NCI-H1105 (cell line): ENCODE measurements around the gene ZDHHC18.

Experiments used
- DNase-seq: peaks from one replicate; lab custom pipeline; 2025; lab: John Stamatoyannopoulos, UW

The ZDHHC18 gene

DNA sequence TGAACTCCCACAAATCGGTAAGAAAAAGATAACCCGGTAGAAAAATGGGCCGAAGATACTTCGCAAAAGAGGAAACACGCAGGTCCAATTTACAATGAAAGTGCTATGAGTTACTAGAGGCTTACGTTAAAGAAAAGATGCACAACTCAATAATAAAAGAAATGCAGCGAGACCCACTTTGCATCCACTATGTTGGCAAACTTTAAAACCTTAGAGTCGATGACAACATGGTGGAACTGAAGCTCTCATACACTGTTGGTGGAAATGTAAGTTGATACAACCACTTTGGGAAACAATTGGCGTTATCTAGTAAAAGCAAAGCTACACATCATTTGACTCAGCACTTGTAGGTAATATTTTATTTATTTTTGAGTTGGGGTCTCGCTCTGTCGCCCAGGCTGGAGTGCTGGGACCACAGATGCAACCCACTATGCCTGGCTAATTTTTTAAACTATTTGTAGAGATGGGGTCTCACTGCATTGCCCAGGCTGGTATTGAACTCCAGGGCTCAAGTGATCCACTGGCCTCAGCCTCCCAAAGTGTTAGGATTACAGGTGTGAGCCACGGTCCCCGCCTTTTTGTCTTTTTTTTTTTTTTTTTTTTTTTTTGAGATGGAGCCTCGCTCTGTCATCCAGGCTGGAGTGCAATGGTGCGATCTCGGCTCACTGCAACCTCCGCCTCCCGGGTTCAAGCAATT is 74.5 kb downstream of the ZDHHC18 start:
- DNase-seq: no peak
